HG03108 (cell line): Measurements from ENCODE around the gene FAM209A.
"Not testable (repeated sequence)": the region's sequence is repeated elsewhere in the genome, so short reads cannot be mapped to it uniquely, and the experiment has no call there.

Experiments used
- ATAC-seq: cut with Tn5 transposase; IDR thresholded peaks from one replicate; pipeline ENCODE4 v1.9.1; 2021; ENCODE audit warnings: moderate library complexity; ENCODE audit not compliant: unreplicated experiment

The FAM209A gene

GRCh38 chr20:56524444-56524843 lies at the start of gene FAM209A:
TSS of gene FAM209A (plus strand) at chr20:56524744. CDS start at chr20:56524809, 65 bp downstream.
- not testable (repeated sequence) for ATAC-seq

- no peak for ATAC-seq
These were observed 40.6 kb upstream of the FAM209A start for GRCh38 chr20:56483970-56484369.

GRCh38 chr20:56487216-56487615 lies 37.3 kb upstream of the FAM209A start:
- no peak for ATAC-seq

GRCh38 chr20:56488566-56488965 lies 36.0 kb upstream of the FAM209A start:
- no peak for ATAC-seq

- no peak for ATAC-seq
These were observed 23.4 kb upstream of the FAM209A start for GRCh38 chr20:56501116-56501515.

GRCh38 chr20:56503916-56504315 lies 20.6 kb upstream of the FAM209A start:
- ATAC-seq = no peak

- ATAC-seq = no peak
These were observed 20.1 kb upstream of the FAM209A start for GRCh38 chr20:56504373-56505005.

GRCh38 chr20:56506103-56506502 lies 18.4 kb upstream of the FAM209A start:
- ATAC-seq = no peak

- ATAC-seq = no peak
These were observed 12.6 kb upstream of the FAM209A start for GRCh38 chr20:56511926-56512325.

- ATAC-seq = no peak
These were observed 11.1 kb upstream of the FAM209A start for GRCh38 chr20:56513161-56514150.

- ATAC-seq = no peak
These were observed 7.9 kb upstream of the FAM209A start for GRCh38 chr20:56516631-56517030.

- no peak for ATAC-seq
These were observed 7.3 kb upstream of the FAM209A start for GRCh38 chr20:56517211-56517610.

- ATAC-seq = no peak
These were observed 6.9 kb upstream of the FAM209A start for GRCh38 chr20:56517641-56518040.

GRCh38 chr20:56518126-56518525 lies 6.4 kb upstream of the FAM209A start:
- ATAC-seq = no peak

GRCh38 chr20:56518721-56519398 lies 5.7 kb upstream of the FAM209A start:
- ATAC-seq = no peak

- no peak for ATAC-seq
These were observed 5.0 kb upstream of the FAM209A start for GRCh38 chr20:56519551-56519950.

GRCh38 chr20:56520180-56520579 lies 4.4 kb upstream of the FAM209A start:
- ATAC-seq = no peak

GRCh38 chr20:56520746-56521354 lies 3.7 kb upstream of the FAM209A start:
- not testable (repeated sequence) for ATAC-seq

- no peak for ATAC-seq
These were observed 2.2 kb upstream of the FAM209A start for GRCh38 chr20:56522311-56522710.

GRCh38 chr20:56527521-56527920 lies 3.0 kb downstream of the FAM209A start:
- ATAC-seq = no peak

- ATAC-seq = not testable (repeated sequence)
These were observed 8.4 kb downstream of the FAM209A start, which contains the start of gene FAM209B for GRCh38 chr20:56532946-56533345. TSS of gene FAM209B (plus strand) at chr20:56533246. CDS start at chr20:56533342, 96 bp downstream.
